Natural killer cell (primary cell): Measurements from ENCODE around the gene INO80. TPM values are rescaled to one million over a fixed set of nuclear protein-coding genes. Genes with fewer than 3 reads are reported as not detected.
"Not testable (repeated sequence)": the region's sequence is repeated elsewhere in the genome, so short reads cannot be mapped to it uniquely, and the experiment has no call there.

Experiments used
- ATAC-seq, 3 donors: fragments of 150-1000 bp in 2 of 3; fragments of 200-7000 bp in 1 of 3; cut with Tn5 transposase; 1 replicate in 1 of 3; 2 replicates in 2 of 3; pipeline ENCODE4 v1.10.0; 2021; ENCODE audit warnings: mild to moderate bottlenecking in 2 of 3, moderate library complexity in 2 of 3
- DNase-seq, 2 donors: peaks; one replicate each; pipeline versions ENCODE4 v3.0.0 to v3.0.0-alpha.2; 2013 to 2021; ENCODE audit warnings: mixed read lengths in 1 of 2
- H3K27ac ChIP-seq: one replicate; pipeline ENCODE4 v1.5.1; 2013; ENCODE audit warnings: mild to moderate bottlenecking, low read length
- H3K27me3 ChIP-seq: one replicate; pipeline ENCODE4 v1.6.1; 2013; ENCODE audit warnings: low read length; ENCODE audit not compliant: control insufficient read depth, insufficient read depth
- H3K36me3 ChIP-seq: one replicate; pipeline ENCODE4 v1.6.1; 2013; ENCODE audit warnings: low read length; ENCODE audit not compliant: control insufficient read depth, insufficient read depth
- H3K4me1 ChIP-seq: one replicate; pipeline ENCODE4 v1.6.1; 2013; ENCODE audit warnings: low read length; ENCODE audit not compliant: control insufficient read depth, insufficient read depth
- H3K4me3 ChIP-seq: one replicate; pipeline ENCODE4 v1.5.1; 2013; ENCODE audit warnings: low read length
- H3K9me3 ChIP-seq: one replicate; pipeline ENCODE4 v1.6.1; 2013; ENCODE audit warnings: low read length; ENCODE audit not compliant: control insufficient read depth, insufficient read depth
- H3K27ac Mint-ChIP-seq, 2 donors: one replicate each; pipeline ENCODE4 v1.8.0; 2022; ENCODE audit warnings: mild to moderate bottlenecking in 2 of 2, mixed read lengths in 2 of 2, moderate library complexity in 1 of 2
- H3K27me3 Mint-ChIP-seq, 2 donors: one replicate each; pipeline ENCODE4 v1.8.0; 2022; ENCODE audit warnings: low read depth in 2 of 2, mixed read lengths in 2 of 2
- H3K36me3 Mint-ChIP-seq: one replicate; pipeline ENCODE4 v1.8.0; 2022; ENCODE audit warnings: mixed read lengths
- H3K4me1 Mint-ChIP-seq, 2 donors: one replicate each; pipeline ENCODE4 v1.8.0; 2022; ENCODE audit warnings: mixed read lengths in 2 of 2
- H3K4me3 Mint-ChIP-seq: one replicate; pipeline ENCODE4 v1.8.0; 2022; ENCODE audit warnings: mild to moderate bottlenecking, moderate library complexity, mixed read lengths
- H3K9me3 Mint-ChIP-seq, 2 donors: one replicate each; pipeline ENCODE4 v1.8.0; 2022; ENCODE audit warnings: mixed read lengths in 2 of 2
- WGBS: methylation state at CpG from one replicate; pipeline ENCODE4 v1.1.7; 2013; ENCODE audit warnings: missing lambda C conversion rate; ENCODE audit not compliant: insufficient coverage; 5-methylcytosine and 5-hydroxymethylcytosine counted together
- intact Hi-C: fragments of 100-400 bp; cut with micrococcal nuclease; formaldehyde crosslinking; loops from one replicate; pipeline ENCODE4 v1.14.2; 2022
- total RNA-seq, 4 donors: library from RNA; stranded (reverse); fragments of 120-200 nt in 1 of 4; gene quantifications; one replicate each; pipeline versions ENCODE4 v1.2.3 to v1.2.4, GENCODE V29; 2013 to 2022
- TF ChIP-seq, protein P1 (sequence below): fragments of 200-600 bp; IDR thresholded peaks from one replicate; pipeline ENCODE4 v1.8.0; 2022; ENCODE audit warnings: antibody characterized with exemption

The INO80 gene
- total RNA-seq, 3 donors from 2014 or later (not counting 1 experiment from before 2014, with no cell fraction given), result 36.4 to 45.7 (median 43.9) TPM

DNA sequence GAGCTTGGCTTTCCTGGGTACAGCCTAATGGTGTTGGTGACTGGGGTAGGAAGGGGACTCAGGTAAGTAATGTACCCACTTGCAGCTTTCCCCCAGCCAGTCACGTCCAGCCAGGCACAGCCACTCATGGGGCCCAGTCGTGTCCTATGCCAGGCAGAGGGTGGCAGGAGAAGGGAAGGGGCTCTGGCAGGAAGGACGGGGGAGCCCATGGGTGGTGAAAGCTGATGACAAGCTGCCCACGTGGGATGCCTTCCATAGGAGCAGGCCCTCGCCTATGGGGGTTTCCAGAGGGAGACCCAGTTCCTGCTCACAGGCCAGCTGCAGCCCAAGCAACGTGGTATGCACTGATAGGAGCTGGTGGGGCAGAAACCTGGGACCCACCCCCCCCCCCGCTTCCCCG, 152.1 kb downstream of the INO80 start:
- H3K36me3 ChIP-seq, result no peaks in the 10 kb centered on the region
- H3K9me3 Mint-ChIP-seq, result no peaks in the 10 kb centered on the region
- no peaks in the 10 kb centered on the region for H3K4me1 Mint-ChIP-seq
- no peak overlapping the region for H3K4me3 Mint-ChIP-seq
- 83% methylated on average over 7 of the region's 8 CpGs for WGBS
- H3K27ac Mint-ChIP-seq, result no peak overlapping the region
- no peak overlapping the region for H3K4me3 ChIP-seq
- H3K4me1 ChIP-seq, result no peaks in the 10 kb centered on the region
- peaks cover 0 to 8% of the 10 kb centered on the region in 2 donors for H3K27me3 Mint-ChIP-seq
- no peak for DNase-seq
- intact Hi-C loops, result no loop called here
- no peaks in the 10 kb centered on the region for H3K27me3 ChIP-seq
- ATAC-seq, result no peak
- no peak overlapping the region for H3K27ac ChIP-seq
- H3K9me3 ChIP-seq, result no peaks in the 10 kb centered on the region
- TF ChIP-seq, protein P1, sequence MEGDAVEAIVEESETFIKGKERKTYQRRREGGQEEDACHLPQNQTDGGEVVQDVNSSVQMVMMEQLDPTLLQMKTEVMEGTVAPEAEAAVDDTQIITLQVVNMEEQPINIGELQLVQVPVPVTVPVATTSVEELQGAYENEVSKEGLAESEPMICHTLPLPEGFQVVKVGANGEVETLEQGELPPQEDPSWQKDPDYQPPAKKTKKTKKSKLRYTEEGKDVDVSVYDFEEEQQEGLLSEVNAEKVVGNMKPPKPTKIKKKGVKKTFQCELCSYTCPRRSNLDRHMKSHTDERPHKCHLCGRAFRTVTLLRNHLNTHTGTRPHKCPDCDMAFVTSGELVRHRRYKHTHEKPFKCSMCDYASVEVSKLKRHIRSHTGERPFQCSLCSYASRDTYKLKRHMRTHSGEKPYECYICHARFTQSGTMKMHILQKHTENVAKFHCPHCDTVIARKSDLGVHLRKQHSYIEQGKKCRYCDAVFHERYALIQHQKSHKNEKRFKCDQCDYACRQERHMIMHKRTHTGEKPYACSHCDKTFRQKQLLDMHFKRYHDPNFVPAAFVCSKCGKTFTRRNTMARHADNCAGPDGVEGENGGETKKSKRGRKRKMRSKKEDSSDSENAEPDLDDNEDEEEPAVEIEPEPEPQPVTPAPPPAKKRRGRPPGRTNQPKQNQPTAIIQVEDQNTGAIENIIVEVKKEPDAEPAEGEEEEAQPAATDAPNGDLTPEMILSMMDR, result no peak
- no peaks in the 10 kb centered on the region for H3K36me3 Mint-ChIP-seq

DNA sequence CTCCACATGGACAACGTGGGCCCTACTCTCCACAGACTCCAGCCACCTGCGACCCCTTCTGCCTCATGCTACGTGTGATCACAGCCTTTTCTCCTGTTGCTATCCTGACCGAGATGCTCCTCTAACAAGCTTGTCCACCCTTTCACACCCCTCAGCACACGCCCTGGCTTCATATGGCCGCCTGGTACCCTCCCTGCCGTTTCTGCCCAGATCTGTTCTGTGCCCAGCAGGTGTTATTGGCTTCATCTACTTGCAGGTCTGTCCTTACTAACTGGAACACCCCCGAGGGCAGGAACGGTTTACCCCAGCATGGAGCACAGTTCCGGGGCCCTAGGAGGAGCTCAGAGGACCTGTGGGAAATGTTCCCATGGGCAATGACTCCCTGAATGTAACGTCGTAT, 152.9 kb downstream of the INO80 start:
- WGBS, result 88% methylated on average over 12 of the region's 12 CpGs
- no peaks in the 10 kb centered on the region for H3K4me1 Mint-ChIP-seq
- H3K27me3 ChIP-seq, result no peaks in the 10 kb centered on the region
- H3K27ac Mint-ChIP-seq, result no peak overlapping the region
- no peaks in the 10 kb centered on the region for H3K36me3 Mint-ChIP-seq
- TF ChIP-seq, protein P1, result no peak
- DNase-seq (no peak), ATAC-seq (no peak)
- H3K4me1 ChIP-seq, result no peaks in the 10 kb centered on the region
- no peaks in the 10 kb centered on the region for H3K36me3 ChIP-seq
- H3K9me3 Mint-ChIP-seq, result no peaks in the 10 kb centered on the region
- intact Hi-C loops, result no loop called here
- no peak overlapping the region for H3K4me3 ChIP-seq
- no peaks in the 10 kb centered on the region for H3K9me3 ChIP-seq
- no peak overlapping the region for H3K4me3 Mint-ChIP-seq
- peaks cover 0 to 13% of the 10 kb centered on the region in 2 donors for H3K27me3 Mint-ChIP-seq
- H3K27ac ChIP-seq, result no peak overlapping the region

DNA sequence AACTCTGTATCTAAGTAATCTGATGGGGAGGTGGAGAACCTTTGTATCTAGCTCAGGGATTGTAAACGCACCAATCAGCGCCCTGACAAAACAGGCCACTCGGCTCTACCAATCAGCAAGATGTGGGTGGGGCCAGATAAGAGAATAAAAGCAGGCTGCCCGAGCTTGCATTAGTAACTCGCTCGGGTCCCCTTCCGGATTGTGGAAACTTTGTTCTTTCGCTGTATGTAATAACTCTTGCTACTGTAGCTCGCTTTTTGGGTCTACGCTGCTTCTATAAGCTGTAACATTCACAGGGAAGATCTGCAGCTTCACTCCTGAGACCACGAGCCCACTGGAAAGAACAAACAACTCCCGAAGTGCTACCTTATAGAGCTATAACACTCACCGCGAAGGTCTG, 153.8 kb downstream of the INO80 start:
- H3K4me3 ChIP-seq, H3K27ac Mint-ChIP-seq, H3K36me3 ChIP-seq, H3K36me3 Mint-ChIP-seq, H3K9me3 ChIP-seq, H3K4me3 Mint-ChIP-seq, ATAC-seq, DNase-seq, H3K4me1 ChIP-seq, H3K4me1 Mint-ChIP-seq, H3K9me3 Mint-ChIP-seq, H3K27me3 ChIP-seq, H3K27ac ChIP-seq, intact Hi-C loops: not testable (repeated sequence)
- H3K27me3 Mint-ChIP-seq, result peaks cover 0 to 14% of the 10 kb centered on the region in 2 donors
- WGBS, result 96% methylated on average over 14 of the region's 14 CpGs

DNA sequence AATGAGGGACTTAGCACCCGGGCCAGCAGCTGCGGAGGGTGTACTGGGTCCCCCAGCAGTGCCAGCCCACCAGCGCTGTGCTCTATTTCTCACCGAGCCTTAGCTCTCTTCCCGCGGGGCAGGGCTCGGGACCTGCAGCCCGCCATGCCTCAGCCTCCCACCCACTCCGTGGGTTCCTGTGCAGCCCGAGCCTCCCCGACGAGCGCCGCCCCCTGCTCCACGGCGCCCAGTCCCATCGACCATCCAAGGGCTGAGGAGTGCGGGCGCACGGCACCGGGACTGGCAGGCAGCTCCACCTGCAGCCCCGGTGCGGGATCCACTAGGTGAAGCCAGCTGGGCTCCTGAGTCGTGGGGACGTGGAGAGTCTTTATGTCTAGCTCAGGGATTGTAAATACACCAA, 154.3 kb downstream of the INO80 start:
- H3K9me3 ChIP-seq, H3K9me3 Mint-ChIP-seq, H3K4me1 Mint-ChIP-seq, H3K4me3 Mint-ChIP-seq, intact Hi-C loops, H3K36me3 ChIP-seq, H3K27ac Mint-ChIP-seq, H3K27ac ChIP-seq, DNase-seq, H3K4me3 ChIP-seq, ATAC-seq, H3K4me1 ChIP-seq, H3K27me3 ChIP-seq, H3K36me3 Mint-ChIP-seq: not testable (repeated sequence)
- peaks cover 0 to 14% of the 10 kb centered on the region in 2 donors for H3K27me3 Mint-ChIP-seq
- 92% methylated on average over 25 of the region's 25 CpGs for WGBS

DNA sequence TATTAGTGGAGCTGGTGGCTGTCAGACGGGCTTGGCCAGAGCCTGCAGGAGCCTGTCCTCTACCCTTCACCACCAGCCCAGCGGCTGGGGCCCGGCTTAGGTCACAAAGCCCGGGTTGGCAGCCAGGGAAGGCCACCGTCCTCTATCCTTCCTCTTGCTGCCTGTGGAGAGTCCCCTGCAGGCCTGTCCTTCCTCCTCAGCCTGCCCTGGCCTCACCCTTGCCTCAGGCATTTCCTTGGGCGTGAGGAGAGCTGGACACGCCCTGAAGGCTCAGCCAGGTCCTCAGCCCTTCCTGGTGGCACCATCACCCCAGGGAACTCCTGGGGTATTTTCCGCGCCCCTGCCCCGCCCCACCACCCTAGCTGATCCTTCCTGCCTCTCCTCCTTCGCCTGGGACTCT, 155.2 kb downstream of the INO80 start:
- Mint-ChIP-seq H3K9me3 (no peaks in the 10 kb centered on the region), H3K27me3 (peaks cover 0 to 14% of the 10 kb centered on the region in 2 donors), H3K36me3 (no peaks in the 10 kb centered on the region), H3K4me3 (no peak overlapping the region), H3K27ac (no peak overlapping the region), H3K4me1 (no peaks in the 10 kb centered on the region)
- Histone ChIP-seq H3K4me1 (no peaks in the 10 kb centered on the region), H3K27ac (no peak overlapping the region), H3K36me3 (no peaks in the 10 kb centered on the region), H3K4me3 (no peak overlapping the region), H3K9me3 (no peaks in the 10 kb centered on the region), H3K27me3 (no peaks in the 10 kb centered on the region)
- DNase-seq, result no peak
- WGBS, result 92% methylated on average over 11 of the region's 11 CpGs
- intact Hi-C loops, result no loop called here
- TF ChIP-seq, protein P1, result no peak
- no peak for ATAC-seq
